GM23338 (cell line): ENCODE results near the gene FBXO22. TPM values are rescaled to one million over a fixed set of nuclear protein-coding genes. Genes with fewer than 3 reads are reported as not detected.

ENCODE experiments used
- ATAC-seq: fragments of 200-7000 bp; cut with Tn5 transposase; 3 replicates; pipeline ENCODE4 v1.9.1; 2020
- DNase-seq: peaks from one replicate; pipeline ENCODE4 v3.0.0-alpha.2; 2015; ENCODE audit warnings: low spot score
- H2AFZ ChIP-seq: fragments of 200-600 bp; sonication (generic); 2 replicates; pipeline ENCODE4 v1.8.0; 2016; ENCODE audit warnings: antibody characterized with exemption, mild to moderate bottlenecking, moderate library complexity
- H3F3A ChIP-seq: fragments of 200-600 bp; sonication (generic); replicated peaks from 2 replicates; pipeline ENCODE4 v1.8.0; 2017; ENCODE audit warnings: antibody characterized with exemption, mixed run types, low read depth
- H3K27ac ChIP-seq: fragments of 200-600 bp; sonication (generic); 2 replicates; pipeline ENCODE4 v1.6.1; 2016; ENCODE audit warnings: low read depth
- H3K27me3 ChIP-seq: fragments of 200-600 bp; sonication (generic); 2 replicates; pipeline ENCODE4 v1.8.0; 2016; ENCODE audit warnings: mild to moderate bottlenecking, mixed run types, moderate library complexity; ENCODE audit not compliant: insufficient read depth
- H3K36me3 ChIP-seq: fragments of 200-600 bp; sonication (generic); 2 replicates; pipeline ENCODE4 v1.8.0; 2016; ENCODE audit warnings: mild to moderate bottlenecking; ENCODE audit not compliant: insufficient read depth
- H3K4me1 ChIP-seq: fragments of 200-600 bp; sonication (generic); 2 replicates; pipeline ENCODE4 v1.8.0; 2016; ENCODE audit warnings: mild to moderate bottlenecking, moderate library complexity; ENCODE audit not compliant: insufficient read depth
- H3K4me2 ChIP-seq: fragments of 200-600 bp; sonication (generic); 2 replicates; pipeline ENCODE4 v1.7.1; 2017; ENCODE audit warnings: mixed run types
- H3K4me3 ChIP-seq: fragments of 200-600 bp; sonication (generic); 2 replicates; pipeline ENCODE4 v1.6.1; 2016; ENCODE audit warnings: mixed run types
- H3K79me2 ChIP-seq: fragments of 200-600 bp; sonication (generic); replicated peaks from 2 replicates; pipeline ENCODE4 v1.8.0; 2017; ENCODE audit warnings: mild to moderate bottlenecking; ENCODE audit not compliant: insufficient read depth
- H3K9me2 ChIP-seq: fragments of 200-600 bp; sonication (generic); 2 replicates; pipeline ENCODE4 v1.8.0; 2017; ENCODE audit not compliant: insufficient read depth
- H4K20me1 ChIP-seq: fragments of 200-600 bp; sonication (generic); replicated peaks from 2 replicates; pipeline ENCODE4 v1.8.0; 2017; ENCODE audit warnings: mild to moderate bottlenecking; ENCODE audit not compliant: insufficient read depth
- H3K27ac Mint-ChIP-seq: 2 replicates; pipeline ENCODE4 v1.8.0; 2020; ENCODE audit warnings: inconsistent platforms, mild to moderate bottlenecking, moderate library complexity, mixed read lengths
- H3K27me3 Mint-ChIP-seq: 3 replicates; pipeline ENCODE4 v1.8.0; 2022; ENCODE audit warnings: low read depth, mild to moderate bottlenecking, moderate library complexity, mixed read lengths, inconsistent platforms; ENCODE audit not compliant: insufficient read depth, poor library complexity
- H3K36me3 Mint-ChIP-seq: 3 replicates; pipeline ENCODE4 v1.8.0; 2021; ENCODE audit warnings: low read depth, mild to moderate bottlenecking, inconsistent platforms, moderate library complexity, mixed read lengths
- H3K4me1 Mint-ChIP-seq: 3 replicates; pipeline ENCODE4 v1.8.0; 2020; ENCODE audit warnings: mild to moderate bottlenecking, inconsistent platforms, mixed read lengths
- H3K4me3 Mint-ChIP-seq: 3 replicates; pipeline ENCODE4 v1.8.0; 2021; ENCODE audit warnings: moderate library complexity, mild to moderate bottlenecking, inconsistent platforms, mixed read lengths
- H3K9me3 Mint-ChIP-seq: 3 replicates; pipeline ENCODE4 v1.8.0; 2020; ENCODE audit warnings: moderate library complexity, mild to moderate bottlenecking, inconsistent platforms, mixed read lengths
- ETS1 ChIP-seq: IDR thresholded peaks from 2 replicates; pipeline ENCODE4 v1.6.1; 2016; ENCODE audit warnings: antibody characterized with exemption
- EZH2 ChIP-seq: fragments of 200-600 bp; sonication (generic); IDR thresholded peaks from one replicate; pipeline ENCODE4 v1.8.0; 2017; ENCODE audit warnings: antibody characterized with exemption, mild to moderate bottlenecking, low read depth; ENCODE audit not compliant: unreplicated experiment
- EZH2phosphoT487 ChIP-seq: fragments of 200-600 bp; sonication (generic); IDR thresholded peaks from one replicate; pipeline ENCODE4 v1.8.1; 2018; ENCODE audit warnings: antibody characterized with exemption; ENCODE audit not compliant: unreplicated experiment
- JUNB ChIP-seq: IDR thresholded peaks from one replicate; pipeline ENCODE4 v1.6.1; 2016; ENCODE audit warnings: antibody characterized with exemption; ENCODE audit not compliant: unreplicated experiment
- NANOG ChIP-seq: IDR thresholded peaks from 2 replicates; pipeline ENCODE4 v1.6.1; 2016; ENCODE audit warnings: antibody characterized with exemption, borderline replicate concordance
- POLR2AphosphoS5 ChIP-seq: IDR thresholded peaks from 2 replicates; pipeline ENCODE4 v1.6.1; 2016; ENCODE audit warnings: antibody characterized with exemption, low read depth
- STAT1 ChIP-seq: IDR thresholded peaks from one replicate; pipeline ENCODE4 v1.6.1; 2016; ENCODE audit warnings: antibody characterized with exemption; ENCODE audit not compliant: unreplicated experiment
- ZNF114 ChIP-seq: fragments of 250-450 bp; sonication (Bioruptor Pico); IDR thresholded peaks from 2 replicates; pipeline ENCODE4 v1.5.0; 2020; ENCODE audit warnings: mild to moderate bottlenecking, moderate library complexity
- ZNF331 ChIP-seq: fragments of 250-450 bp; sonication (Bioruptor Pico); IDR thresholded peaks from 2 replicates; pipeline ENCODE4 v1.5.0; 2020; ENCODE audit warnings: low read depth, mild to moderate bottlenecking, moderate library complexity
- ZNF462 ChIP-seq: fragments of 250-450 bp; sonication (Bioruptor Pico); IDR thresholded peaks from 2 replicates; pipeline ENCODE4 v1.5.0; 2020; ENCODE audit warnings: mild to moderate bottlenecking, moderate library complexity
- polyA plus RNA-seq: library from polyadenylated mRNA; unstranded; fragments of >200 nt; fragmentation: Nextera tagmentation; extraction: Ambion mirVana; gene quantifications from 2 replicates; pipeline ENCODE4 v1.2.1, GENCODE V29; 2016
- total RNA-seq: library from RNA; depleted of rRNA; stranded (reverse); fragments of >200 nt; shearing (Covaris generic); gene quantifications from 2 replicates; pipeline ENCODE4 v1.2.3, GENCODE V29; 2014

FBXO22 gene
- total and polyA plus RNA-seq, 2 experiments from 2014 or later = 79.8 to 94.5 TPM

- H3K36me3 ChIP-seq = peaks cover 8% of the 10 kb centered on the region; the same call in 1 of the 2 replicates
- H3K36me3 Mint-ChIP-seq = peaks cover 37% of the 10 kb centered on the region
- no peak overlapping the region for H3K4me3 ChIP-seq
- no peaks in the 10 kb centered on the region for H3K27me3 ChIP-seq
- H3F3A ChIP-seq = no peaks in the 10 kb centered on the region
- H3K27ac ChIP-seq = no peak overlapping the region
- no peak overlapping the region for H3K27ac Mint-ChIP-seq
- no peak overlapping the region for H3K4me3 Mint-ChIP-seq
- H4K20me1 ChIP-seq = no peaks in the 10 kb centered on the region
- ATAC-seq (peak; percentile 69), DNase-seq (no peak)
- no peaks in the 10 kb centered on the region for H3K9me2 ChIP-seq
- H3K27me3 Mint-ChIP-seq = no peaks in the 10 kb centered on the region
- H3K9me3 Mint-ChIP-seq = peaks cover 37% of the 10 kb centered on the region
- TF ChIP-seq STAT1 (no peak), POLR2AphosphoS5 (peak; percentile 20; the same call in 1 of the 2 replicates)
- no peak overlapping the region for H3K4me2 ChIP-seq
- H3K4me1 Mint-ChIP-seq = no peaks in the 10 kb centered on the region; the same call in 2 of the 3 replicates
- H3K79me2 ChIP-seq = no peaks in the 10 kb centered on the region
- H2AFZ ChIP-seq = no peak overlapping the region
- H3K4me1 ChIP-seq = no peaks in the 10 kb centered on the region
Measured at GRCh38 chr15:75942464-75942863, 38.8 kb downstream of the FBXO22 start.

- Histone ChIP-seq H3K4me1 (no peaks in the 10 kb centered on the region), H3F3A (no peaks in the 10 kb centered on the region), H3K79me2 (no peaks in the 10 kb centered on the region), H4K20me1 (no peaks in the 10 kb centered on the region), H3K4me2 (no peak overlapping the region), H2AFZ (no peak overlapping the region), H3K36me3 (peaks cover 8% of the 10 kb centered on the region; the same call in 1 of the 2 replicates), H3K9me2 (no peaks in the 10 kb centered on the region), H3K27ac (no peak overlapping the region), H3K27me3 (no peaks in the 10 kb centered on the region), H3K4me3 (no peak overlapping the region)
- H3K4me3 Mint-ChIP-seq = no peak overlapping the region
- DNase-seq (no peak), ATAC-seq (peak; percentile 38; the same call in 2 of the 3 replicates)
- peaks cover 29% of the 10 kb centered on the region for H3K9me3 Mint-ChIP-seq
- H3K36me3 Mint-ChIP-seq = peaks cover 29% of the 10 kb centered on the region
- TF ChIP-seq ZNF114 (CRISPR knock-in tag) (no peak), POLR2AphosphoS5 (peak; percentile 4; the same call in 1 of the 2 replicates)
- H3K27me3 Mint-ChIP-seq = no peaks in the 10 kb centered on the region
- H3K4me1 Mint-ChIP-seq = no peaks in the 10 kb centered on the region; the same call in 2 of the 3 replicates
- no peak overlapping the region for H3K27ac Mint-ChIP-seq
Measured at GRCh38 chr15:75943246-75943645, 39.6 kb downstream of the FBXO22 start.

GRCh38 chr15:75943713-75944215, 40.1 kb downstream of the FBXO22 start:
- H3K9me2 ChIP-seq = no peaks in the 10 kb centered on the region
- no peak overlapping the region for H3K4me3 Mint-ChIP-seq
- H3K36me3 Mint-ChIP-seq = peaks cover 24% of the 10 kb centered on the region
- H3K27me3 ChIP-seq = no peaks in the 10 kb centered on the region
- no peaks in the 10 kb centered on the region; the same call in 2 of the 3 replicates for H3K4me1 Mint-ChIP-seq
- no peaks in the 10 kb centered on the region for H3K27me3 Mint-ChIP-seq
- peaks cover 8% of the 10 kb centered on the region; the same call in 1 of the 2 replicates for H3K36me3 ChIP-seq
- H2AFZ ChIP-seq = no peak overlapping the region
- DNase-seq = peak; percentile 12
- no peaks in the 10 kb centered on the region for H3K4me1 ChIP-seq
- no peak overlapping the region for H3K27ac ChIP-seq
- no peaks in the 10 kb centered on the region for H3F3A ChIP-seq
- ATAC-seq = peak; percentile 73
- peaks cover 24% of the 10 kb centered on the region for H3K9me3 Mint-ChIP-seq
- H4K20me1 ChIP-seq = no peaks in the 10 kb centered on the region
- no peaks in the 10 kb centered on the region for H3K79me2 ChIP-seq
- no peak overlapping the region for H3K27ac Mint-ChIP-seq
- no peak overlapping the region for H3K4me2 ChIP-seq
- H3K4me3 ChIP-seq = no peak overlapping the region
- TF ChIP-seq EZH2phosphoT487 (no peak), ETS1 (no peak), JUNB (no peak), ZNF331 (CRISPR knock-in tag) (no peak), STAT1 (no peak), ZNF462 (CRISPR knock-in tag) (no peak), EZH2 (no peak), NANOG (no peak)
